K562 (cell line): Measurements from ENCODE around the gene JAM2. TPM values are rescaled to one million over a fixed set of nuclear protein-coding genes. Genes with fewer than 3 reads are reported as not detected.
A peak's percentile ranks its signal among the peaks of the same experiment; 100 is the strongest.

Experiments used
- ETV1 ChIP-seq: fragments of 450-650 bp; conservative IDR thresholded peaks from 2 replicates; pipeline ENCODE4 v1.6.1; 2016; ENCODE audit warnings: missing genetic modification characterization, control low read depth, low read depth, missing compliant biosample characterization
- ILK ChIP-seq: fragments of 450-650 bp; IDR thresholded peaks from 2 replicates; pipeline ENCODE4 v1.6.1; 2016; ENCODE audit warnings: missing genetic modification characterization, low read depth, mild to moderate bottlenecking, missing compliant biosample characterization, moderate library complexity, borderline replicate concordance
- POLR2A ChIP-seq: fragments of 450-650 bp; conservative IDR thresholded peaks from 2 replicates; pipeline ENCODE4 v1.6.1; 2016
- POLR2AphosphoS5 ChIP-seq: IDR thresholded peaks from 2 replicates; pipeline ENCODE4 v1.6.1; 2011; ENCODE audit warnings: mild to moderate bottlenecking, low read depth, low read length, moderate library complexity; ENCODE audit not compliant: control insufficient read depth, insufficient read depth
- ZKSCAN1 ChIP-seq: fragments of 150-350 bp; IDR thresholded peaks from 2 replicates; pipeline ENCODE4 v1.6.1; 2016; ENCODE audit warnings: low read depth, low read length
- polyA plus RNA-seq, 8 experiments: library from polyadenylated mRNA; depleted of rRNA in 4 of 8; stranded (reverse) in 5 of 8; unstranded in 3 of 8; fragments of >200 nt; fragmentation: Nextera tagmentation in 2 of 8; fragmentation: Illumina TruSeq in 1 of 8; extraction: Ambion mirVana in 2 of 8; extraction: Trizol in 1 of 8; gene quantifications; 2 replicates each; pipeline versions ENCODE4 v1.2.1 to v1.2.3, GENCODE V29; 2011 to 2014; ENCODE audit warnings: inconsistent platforms in 1 of 8, missing spikeins in 1 of 8
- total RNA-seq, 7 experiments: library from RNA; depleted of rRNA in 6 of 7; stranded (reverse); fragments of >200 nt in 6 of 7; fragmentation: Illumina TruSeq in 2 of 7; extraction: Trizol in 2 of 7; gene quantifications; 2 replicates each; pipeline versions ENCODE4 v1.2.1 to v1.2.3, GENCODE V29; 2011 to 2021; ENCODE audit warnings: low replicate concordance in 1 of 7
- TF ChIP-seq, protein P1 (sequence below): fragments of 450-650 bp; IDR thresholded peaks from 2 replicates; pipeline ENCODE4 v1.6.1; 2016; ENCODE audit warnings: mild to moderate bottlenecking, moderate library complexity
- TF ChIP-seq, protein P2 (sequence below): sonication (generic); formaldehyde crosslinking; IDR thresholded peaks from 2 replicates; pipeline ENCODE4 v1.9.0; 2022; ENCODE audit warnings: mild to moderate bottlenecking, missing genetic modification reagents

Gene JAM2
- total and polyA plus RNA-seq, 9 of the 15 experiments (the other 6 are each of a cell fraction or from before 2014, with no cell fraction given): 0.03 to 0.08 (median 0.07) TPM; not detected in 6

DNA sequence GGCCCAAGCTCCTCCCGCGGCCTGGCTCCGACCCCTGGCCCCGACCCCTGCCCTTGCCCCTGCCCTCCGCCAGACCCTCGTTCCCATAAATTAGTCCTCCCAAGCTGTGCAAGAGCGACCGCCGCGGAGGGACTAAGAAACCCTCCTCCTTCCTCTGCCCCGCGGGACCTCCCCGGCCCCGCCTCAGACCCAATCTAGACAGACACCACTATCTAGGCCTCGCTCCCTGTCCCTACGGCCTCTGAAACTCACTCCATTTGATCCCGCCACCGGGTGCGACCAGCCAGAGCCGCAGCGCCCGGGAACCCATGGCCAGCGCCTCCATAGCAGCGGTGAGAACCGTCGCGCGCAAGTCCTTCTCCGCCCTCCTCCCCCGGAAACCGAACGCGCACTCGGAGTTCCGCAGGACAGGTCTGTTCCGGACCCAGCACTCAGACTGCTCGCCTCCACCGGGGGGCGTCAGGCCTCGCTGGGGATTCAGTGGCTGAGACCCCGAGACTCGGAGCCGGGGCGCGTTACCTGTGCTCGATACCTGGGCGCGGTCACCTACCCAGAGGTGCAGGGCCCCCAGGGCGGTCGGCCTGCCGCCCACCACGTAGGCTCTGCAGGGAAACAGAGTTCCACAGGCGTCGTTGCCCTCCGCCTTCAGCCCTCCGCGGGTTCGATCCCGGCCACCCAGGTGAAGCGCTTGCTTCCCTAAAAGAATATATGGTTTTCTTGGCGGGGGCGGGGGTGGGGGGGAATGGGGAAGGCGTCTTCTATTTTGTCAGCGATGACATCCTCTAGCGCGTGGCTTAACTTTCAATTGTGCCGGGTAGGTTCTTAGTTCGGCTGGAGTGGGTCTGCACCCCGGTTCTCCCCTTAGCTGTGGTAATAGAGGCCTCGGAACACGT is 31.7 kb upstream of the JAM2 start, which contains the start of gene MRPL39 (continued):
- TF ChIP-seq, protein P1, sequence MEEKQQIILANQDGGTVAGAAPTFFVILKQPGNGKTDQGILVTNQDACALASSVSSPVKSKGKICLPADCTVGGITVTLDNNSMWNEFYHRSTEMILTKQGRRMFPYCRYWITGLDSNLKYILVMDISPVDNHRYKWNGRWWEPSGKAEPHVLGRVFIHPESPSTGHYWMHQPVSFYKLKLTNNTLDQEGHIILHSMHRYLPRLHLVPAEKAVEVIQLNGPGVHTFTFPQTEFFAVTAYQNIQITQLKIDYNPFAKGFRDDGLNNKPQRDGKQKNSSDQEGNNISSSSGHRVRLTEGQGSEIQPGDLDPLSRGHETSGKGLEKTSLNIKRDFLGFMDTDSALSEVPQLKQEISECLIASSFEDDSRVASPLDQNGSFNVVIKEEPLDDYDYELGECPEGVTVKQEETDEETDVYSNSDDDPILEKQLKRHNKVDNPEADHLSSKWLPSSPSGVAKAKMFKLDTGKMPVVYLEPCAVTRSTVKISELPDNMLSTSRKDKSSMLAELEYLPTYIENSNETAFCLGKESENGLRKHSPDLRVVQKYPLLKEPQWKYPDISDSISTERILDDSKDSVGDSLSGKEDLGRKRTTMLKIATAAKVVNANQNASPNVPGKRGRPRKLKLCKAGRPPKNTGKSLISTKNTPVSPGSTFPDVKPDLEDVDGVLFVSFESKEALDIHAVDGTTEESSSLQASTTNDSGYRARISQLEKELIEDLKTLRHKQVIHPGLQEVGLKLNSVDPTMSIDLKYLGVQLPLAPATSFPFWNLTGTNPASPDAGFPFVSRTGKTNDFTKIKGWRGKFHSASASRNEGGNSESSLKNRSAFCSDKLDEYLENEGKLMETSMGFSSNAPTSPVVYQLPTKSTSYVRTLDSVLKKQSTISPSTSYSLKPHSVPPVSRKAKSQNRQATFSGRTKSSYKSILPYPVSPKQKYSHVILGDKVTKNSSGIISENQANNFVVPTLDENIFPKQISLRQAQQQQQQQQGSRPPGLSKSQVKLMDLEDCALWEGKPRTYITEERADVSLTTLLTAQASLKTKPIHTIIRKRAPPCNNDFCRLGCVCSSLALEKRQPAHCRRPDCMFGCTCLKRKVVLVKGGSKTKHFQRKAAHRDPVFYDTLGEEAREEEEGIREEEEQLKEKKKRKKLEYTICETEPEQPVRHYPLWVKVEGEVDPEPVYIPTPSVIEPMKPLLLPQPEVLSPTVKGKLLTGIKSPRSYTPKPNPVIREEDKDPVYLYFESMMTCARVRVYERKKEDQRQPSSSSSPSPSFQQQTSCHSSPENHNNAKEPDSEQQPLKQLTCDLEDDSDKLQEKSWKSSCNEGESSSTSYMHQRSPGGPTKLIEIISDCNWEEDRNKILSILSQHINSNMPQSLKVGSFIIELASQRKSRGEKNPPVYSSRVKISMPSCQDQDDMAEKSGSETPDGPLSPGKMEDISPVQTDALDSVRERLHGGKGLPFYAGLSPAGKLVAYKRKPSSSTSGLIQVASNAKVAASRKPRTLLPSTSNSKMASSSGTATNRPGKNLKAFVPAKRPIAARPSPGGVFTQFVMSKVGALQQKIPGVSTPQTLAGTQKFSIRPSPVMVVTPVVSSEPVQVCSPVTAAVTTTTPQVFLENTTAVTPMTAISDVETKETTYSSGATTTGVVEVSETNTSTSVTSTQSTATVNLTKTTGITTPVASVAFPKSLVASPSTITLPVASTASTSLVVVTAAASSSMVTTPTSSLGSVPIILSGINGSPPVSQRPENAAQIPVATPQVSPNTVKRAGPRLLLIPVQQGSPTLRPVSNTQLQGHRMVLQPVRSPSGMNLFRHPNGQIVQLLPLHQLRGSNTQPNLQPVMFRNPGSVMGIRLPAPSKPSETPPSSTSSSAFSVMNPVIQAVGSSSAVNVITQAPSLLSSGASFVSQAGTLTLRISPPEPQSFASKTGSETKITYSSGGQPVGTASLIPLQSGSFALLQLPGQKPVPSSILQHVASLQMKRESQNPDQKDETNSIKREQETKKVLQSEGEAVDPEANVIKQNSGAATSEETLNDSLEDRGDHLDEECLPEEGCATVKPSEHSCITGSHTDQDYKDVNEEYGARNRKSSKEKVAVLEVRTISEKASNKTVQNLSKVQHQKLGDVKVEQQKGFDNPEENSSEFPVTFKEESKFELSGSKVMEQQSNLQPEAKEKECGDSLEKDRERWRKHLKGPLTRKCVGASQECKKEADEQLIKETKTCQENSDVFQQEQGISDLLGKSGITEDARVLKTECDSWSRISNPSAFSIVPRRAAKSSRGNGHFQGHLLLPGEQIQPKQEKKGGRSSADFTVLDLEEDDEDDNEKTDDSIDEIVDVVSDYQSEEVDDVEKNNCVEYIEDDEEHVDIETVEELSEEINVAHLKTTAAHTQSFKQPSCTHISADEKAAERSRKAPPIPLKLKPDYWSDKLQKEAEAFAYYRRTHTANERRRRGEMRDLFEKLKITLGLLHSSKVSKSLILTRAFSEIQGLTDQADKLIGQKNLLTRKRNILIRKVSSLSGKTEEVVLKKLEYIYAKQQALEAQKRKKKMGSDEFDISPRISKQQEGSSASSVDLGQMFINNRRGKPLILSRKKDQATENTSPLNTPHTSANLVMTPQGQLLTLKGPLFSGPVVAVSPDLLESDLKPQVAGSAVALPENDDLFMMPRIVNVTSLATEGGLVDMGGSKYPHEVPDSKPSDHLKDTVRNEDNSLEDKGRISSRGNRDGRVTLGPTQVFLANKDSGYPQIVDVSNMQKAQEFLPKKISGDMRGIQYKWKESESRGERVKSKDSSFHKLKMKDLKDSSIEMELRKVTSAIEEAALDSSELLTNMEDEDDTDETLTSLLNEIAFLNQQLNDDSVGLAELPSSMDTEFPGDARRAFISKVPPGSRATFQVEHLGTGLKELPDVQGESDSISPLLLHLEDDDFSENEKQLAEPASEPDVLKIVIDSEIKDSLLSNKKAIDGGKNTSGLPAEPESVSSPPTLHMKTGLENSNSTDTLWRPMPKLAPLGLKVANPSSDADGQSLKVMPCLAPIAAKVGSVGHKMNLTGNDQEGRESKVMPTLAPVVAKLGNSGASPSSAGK: peak; percentile 47
- TF ChIP-seq ZKSCAN1 (peak; percentile 74; the same call in 1 of the 2 replicates), ETV1 (tag) (peak; percentile 83), ILK (tag) (no peak), POLR2A (peak; percentile 97), POLR2AphosphoS5 (peak; percentile 94)
- TF ChIP-seq, protein P2, sequence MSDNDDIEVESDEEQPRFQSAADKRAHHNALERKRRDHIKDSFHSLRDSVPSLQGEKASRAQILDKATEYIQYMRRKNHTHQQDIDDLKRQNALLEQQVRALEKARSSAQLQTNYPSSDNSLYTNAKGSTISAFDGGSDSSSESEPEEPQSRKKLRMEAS: peak; percentile 57
